Fibroblast of skin of abdomen (primary cell): ENCODE results near the gene QRSL1.
"Not testable (repeated sequence)": the region's sequence is repeated elsewhere in the genome, so short reads cannot be mapped to it uniquely, and the experiment has no call there.

ENCODE experiments used
- DNase-seq: peaks from one replicate; pipeline ENCODE4 v3.0.0-alpha.2; 2013

The QRSL1 gene

GRCh38 chr6:106684011-106684410 is 54.6 kb downstream of the QRSL1 start:
- no peak for DNase-seq

DNA sequence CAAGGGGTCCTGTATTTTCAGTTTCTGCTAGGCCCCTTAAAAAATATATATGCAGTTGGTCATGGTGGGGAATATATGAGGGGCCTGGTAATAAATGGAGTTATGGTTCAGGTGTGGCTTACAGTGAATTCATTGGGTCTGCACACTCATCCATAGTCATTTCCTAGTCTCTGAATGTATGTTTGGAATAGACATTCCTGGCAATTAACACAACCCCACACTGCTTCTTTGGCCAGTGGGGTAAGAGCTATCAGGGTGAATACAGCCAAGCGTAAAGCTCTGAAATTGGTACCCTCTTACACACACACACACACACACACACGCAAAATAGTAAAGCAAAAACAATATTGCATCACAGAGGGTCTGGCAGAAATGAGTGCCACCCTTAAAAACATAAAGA is 56.5 kb downstream of the QRSL1 start:
- DNase-seq: peak; percentile 30

DNA sequence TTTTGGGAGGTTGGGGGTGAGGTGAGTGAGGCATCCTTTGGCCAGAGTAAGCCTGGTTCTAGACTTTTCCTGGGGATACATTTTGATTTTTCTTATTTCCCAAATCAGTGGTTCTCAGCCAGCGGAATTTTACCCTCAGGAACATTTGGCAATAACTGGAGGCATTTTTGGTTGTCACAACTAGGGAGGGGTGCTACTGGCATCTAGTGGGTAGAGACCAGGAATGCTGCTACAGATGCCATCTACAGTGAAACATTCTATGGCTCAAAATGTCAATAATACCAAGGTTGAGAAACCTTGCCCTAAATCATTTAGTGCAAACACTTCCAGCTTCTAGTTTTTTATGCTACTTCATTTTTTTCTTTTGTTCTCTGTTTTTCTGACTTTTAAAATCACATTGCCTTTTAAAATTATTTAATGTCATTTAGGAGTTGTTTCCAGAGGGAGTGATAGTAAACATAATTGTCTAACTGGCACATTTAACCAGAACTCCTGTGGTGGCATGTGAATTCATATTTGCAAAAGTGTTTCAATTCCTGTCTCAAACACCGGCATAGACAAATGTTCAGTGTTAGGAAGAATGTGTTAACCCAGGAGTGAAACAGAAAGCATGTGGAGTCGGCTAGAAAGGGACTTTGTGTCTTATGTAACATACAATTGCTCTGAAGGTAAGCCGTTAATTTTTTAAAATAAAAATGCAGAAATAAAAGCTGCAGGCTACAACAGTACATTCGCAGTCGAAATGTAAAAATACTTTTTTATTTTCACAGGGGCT is 59.0 kb downstream of the QRSL1 start:
- DNase-seq: no peak

- DNase-seq: peak; percentile 5
Measured at GRCh38 chr6:106692112-106692818, 62.9 kb downstream of the QRSL1 start.

GRCh38 chr6:106692819-106693208 is 63.4 kb downstream of the QRSL1 start:
- DNase-seq: no peak

DNA sequence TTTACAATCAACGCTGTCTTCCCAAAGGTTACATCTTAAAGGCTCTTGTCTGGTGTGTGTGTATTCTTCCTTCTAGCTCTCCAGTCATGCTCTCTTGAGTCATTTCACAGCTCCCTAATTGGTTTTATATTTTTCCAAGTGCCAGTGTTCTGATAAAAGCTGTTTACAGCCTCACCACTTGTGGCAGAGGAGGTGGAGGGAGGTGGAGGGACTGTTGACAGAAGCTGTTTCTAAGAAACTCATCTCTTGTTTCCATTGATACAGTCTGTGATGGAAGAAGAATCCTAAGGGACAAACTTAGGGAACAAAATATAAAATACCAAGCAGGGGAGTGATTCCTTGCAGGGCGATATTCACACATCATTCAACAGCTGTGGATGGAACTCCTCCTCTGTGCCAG is 64.0 kb downstream of the QRSL1 start:
- no peak for DNase-seq

DNA sequence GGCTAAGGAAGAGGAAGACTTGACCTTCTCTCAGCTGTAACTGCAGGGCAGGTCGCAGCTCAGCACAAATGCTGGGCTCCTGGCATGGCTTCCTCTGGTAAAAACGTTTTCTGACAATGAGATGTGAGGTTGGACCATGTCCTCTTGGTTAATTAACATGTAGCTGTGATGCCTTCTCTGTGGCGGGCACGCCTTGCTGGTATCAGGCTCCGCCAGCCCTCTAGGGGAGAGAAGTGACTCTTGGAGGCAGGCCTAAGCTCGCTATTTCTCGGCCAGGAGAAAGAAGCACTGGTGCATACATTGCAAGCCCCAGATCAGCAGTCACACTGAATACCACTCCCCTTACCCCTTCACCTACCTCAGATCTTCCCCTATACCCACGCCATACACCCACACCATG is 65.0 kb downstream of the QRSL1 start:
- no peak for DNase-seq

- DNase-seq: no peak
Measured at GRCh38 chr6:106700581-106700980, 71.2 kb downstream of the QRSL1 start.

DNA sequence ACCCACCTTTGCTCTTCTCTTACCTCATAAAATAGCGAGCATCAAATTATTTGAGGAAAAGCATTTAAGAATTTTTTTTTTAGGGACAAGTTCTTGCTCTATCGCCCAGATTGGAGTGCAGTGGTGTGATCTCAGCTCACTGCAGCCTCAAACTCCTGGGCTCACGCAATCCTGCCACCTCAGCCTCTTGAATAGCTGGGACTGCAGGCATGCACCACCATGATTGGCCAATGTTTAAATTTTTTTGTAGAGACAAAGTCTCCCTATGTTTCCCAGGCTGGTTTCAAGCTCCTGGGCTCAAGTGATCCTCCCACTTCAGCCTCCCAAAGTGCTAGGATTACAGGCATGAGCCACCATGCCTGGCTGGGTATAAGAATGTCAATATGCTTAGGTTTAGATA is 71.8 kb downstream of the QRSL1 start:
- not testable (repeated sequence) for DNase-seq

DNA sequence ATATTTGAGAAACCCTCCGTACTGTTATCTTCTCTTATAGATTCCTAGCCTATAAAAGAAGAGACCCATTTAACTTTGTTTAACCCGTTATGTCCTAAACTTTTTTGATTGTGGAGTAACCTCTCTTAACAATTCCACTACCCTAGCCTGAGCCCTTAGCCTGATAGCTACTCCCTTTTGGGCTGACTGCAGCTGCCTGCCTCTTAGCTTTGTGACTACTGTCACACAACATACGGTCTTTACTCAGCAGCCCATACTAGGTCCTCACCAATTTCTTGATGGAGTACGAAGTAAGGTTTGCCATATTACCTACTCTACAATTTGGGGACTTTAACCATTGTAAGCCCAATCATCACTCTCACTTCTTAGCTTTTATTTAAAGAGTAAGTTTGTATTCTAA is 72.7 kb downstream of the QRSL1 start:
- no peak for DNase-seq

GRCh38 chr6:106702451-106703110 is 73.2 kb downstream of the QRSL1 start:
- no peak for DNase-seq

- DNase-seq: no peak
Measured at GRCh38 chr6:106704327-106704726, 74.9 kb downstream of the QRSL1 start.

DNA sequence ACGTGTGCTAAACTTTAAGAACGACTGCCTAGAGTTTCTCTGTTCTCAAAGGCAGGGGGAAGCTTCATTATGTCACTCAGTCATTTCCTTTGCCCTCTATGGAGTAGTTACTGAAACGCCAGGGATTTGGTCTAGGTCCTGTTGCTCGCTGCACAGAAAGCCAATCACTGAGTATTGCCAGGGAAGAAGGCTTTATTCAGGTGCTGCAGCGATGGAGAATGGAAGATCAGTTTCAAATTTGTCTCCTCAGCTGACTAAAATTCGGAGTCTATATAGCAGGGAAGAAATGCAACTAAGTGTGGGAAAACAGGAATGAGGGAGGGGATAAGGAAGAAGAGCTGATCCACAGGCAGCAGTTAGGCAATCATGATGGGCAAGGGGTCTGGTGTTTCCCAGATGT is 75.8 kb downstream of the QRSL1 start:
- DNase-seq: no peak

DNA sequence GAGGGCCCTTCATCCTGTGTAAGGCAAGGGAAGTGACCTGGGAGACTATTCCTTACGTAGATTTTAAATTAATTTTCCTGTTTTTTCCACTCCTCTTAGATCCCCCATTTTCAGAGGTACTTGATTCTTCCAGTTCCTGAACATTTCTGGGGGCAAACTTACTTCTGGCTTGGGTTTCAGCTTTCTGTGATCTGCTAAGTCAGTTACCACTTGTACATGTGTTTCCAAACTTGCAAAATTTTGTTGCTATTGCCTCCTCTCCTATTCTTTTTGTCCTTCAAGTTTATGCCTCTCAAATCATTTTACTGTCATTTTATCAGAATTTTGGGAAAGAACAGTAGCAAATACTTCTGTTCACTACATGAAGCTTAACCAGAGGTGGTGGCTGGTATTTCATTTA is 81.2 kb downstream of the QRSL1 start:
- DNase-seq: no peak

GRCh38 chr6:106714281-106714680 is 84.9 kb downstream of the QRSL1 start:
- no peak for DNase-seq

GRCh38 chr6:106715922-106716321 is 86.5 kb downstream of the QRSL1 start:
- no peak for DNase-seq

DNA sequence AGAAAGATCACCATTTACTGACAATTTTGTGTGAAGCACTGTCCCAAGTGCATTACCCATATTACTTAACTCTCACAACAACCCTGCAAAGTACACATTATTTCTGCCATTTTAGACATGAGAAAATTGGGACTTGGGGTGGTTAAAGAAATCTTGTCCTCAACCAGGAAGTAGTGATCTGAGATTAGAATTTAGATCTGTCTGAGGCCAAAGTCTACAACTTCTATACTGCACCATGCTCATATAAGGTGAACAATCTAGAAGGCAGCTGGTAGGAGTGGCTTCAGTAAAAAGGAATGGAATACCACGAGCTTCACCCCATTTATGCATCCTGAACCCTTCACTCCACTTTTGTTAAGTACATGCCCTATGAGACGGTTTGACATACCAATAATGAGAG is 87.6 kb downstream of the QRSL1 start:
- no peak for DNase-seq
